HAP-1 (cell line): ENCODE measurements around the gene UBASH3B.
"Not testable (repeated sequence)": the region's sequence is repeated elsewhere in the genome, so short reads cannot be mapped to it uniquely, and the experiment has no call there.

ENCODE experiments used
- DNase-seq, 2 experiments: peaks; one replicate each; pipeline ENCODE4 v3.0.0-alpha.2; 2016 to 2020; ENCODE audit warnings: low spot score in 2 of 2
- H3K27me3 ChIP-seq: fragments of 250-450 bp; sonication (Bioruptor Pico); 2 replicates; pipeline ENCODE4 v1.5.1; 2020; ENCODE audit warnings: low read depth, mild to moderate bottlenecking, moderate library complexity
- H3K36me3 ChIP-seq: fragments of 250-450 bp; sonication (Bioruptor Pico); replicated peaks from 2 replicates; pipeline ENCODE4 v1.5.1; 2020; ENCODE audit warnings: mild to moderate bottlenecking
- H3K4me1 ChIP-seq: fragments of 250-450 bp; sonication (Bioruptor Pico); 2 replicates; pipeline ENCODE4 v1.5.1; 2020; ENCODE audit warnings: mild to moderate bottlenecking
- H3K4me3 ChIP-seq: fragments of 250-450 bp; sonication (Bioruptor Pico); 2 replicates; pipeline ENCODE4 v1.5.1; 2020; ENCODE audit warnings: mild to moderate bottlenecking, moderate library complexity
- H3K9me3 ChIP-seq: fragments of 250-450 bp; sonication (Bioruptor Pico); 2 replicates; pipeline ENCODE4 v1.5.1; 2020; ENCODE audit warnings: mild to moderate bottlenecking, moderate library complexity
- in situ Hi-C: fragments of 300-500 bp; cut with MboI; formaldehyde crosslinking; loops from 3 replicates; pipeline ENCODE4 v1.14.3; 2020; ENCODE audit warnings: low sequenced_read_pairs, inconsistent platforms, mixed read lengths

UBASH3B gene

GRCh38 chr11:122811721-122812120 lies 156.2 kb downstream of the UBASH3B start:
- H3K4me1 ChIP-seq, result peaks cover 8% of the 10 kb centered on the region; the same call in 1 of the 2 replicates
- H3K4me3 ChIP-seq, result no peak overlapping the region
- in situ Hi-C loops, result no loop called here
- no peaks in the 10 kb centered on the region for H3K9me3 ChIP-seq
- no peak for DNase-seq
- peaks cover 5% of the 10 kb centered on the region for H3K27me3 ChIP-seq
- no peaks in the 10 kb centered on the region for H3K36me3 ChIP-seq

DNA sequence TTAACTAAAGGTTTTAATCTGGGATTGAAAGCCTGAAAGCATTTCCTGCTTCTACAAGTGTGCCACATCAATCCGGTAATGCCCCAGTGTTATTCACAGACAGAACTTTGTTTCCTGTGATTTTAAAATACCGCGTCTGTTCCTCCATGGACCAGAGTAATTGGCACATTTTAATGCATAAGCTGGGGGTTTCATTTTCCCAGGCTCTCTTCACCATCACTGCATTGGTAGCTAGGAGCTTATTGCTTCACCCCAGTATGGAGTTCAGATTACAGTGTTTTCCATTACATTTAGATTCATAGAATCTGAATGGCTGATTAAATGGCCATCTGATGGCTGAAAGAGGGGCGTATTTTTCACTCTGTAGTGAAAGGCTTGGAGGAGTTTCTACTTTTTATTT lies 157.1 kb downstream of the UBASH3B start:
- no peak overlapping the region for H3K4me3 ChIP-seq
- peaks cover 8% of the 10 kb centered on the region; the same call in 1 of the 2 replicates for H3K4me1 ChIP-seq
- in situ Hi-C loops, result no loop called here
- peak; percentile 12 to 21 for DNase-seq
- H3K27me3 ChIP-seq, result peaks cover 5% of the 10 kb centered on the region
- no peaks in the 10 kb centered on the region for H3K9me3 ChIP-seq
- H3K36me3 ChIP-seq, result no peaks in the 10 kb centered on the region

DNA sequence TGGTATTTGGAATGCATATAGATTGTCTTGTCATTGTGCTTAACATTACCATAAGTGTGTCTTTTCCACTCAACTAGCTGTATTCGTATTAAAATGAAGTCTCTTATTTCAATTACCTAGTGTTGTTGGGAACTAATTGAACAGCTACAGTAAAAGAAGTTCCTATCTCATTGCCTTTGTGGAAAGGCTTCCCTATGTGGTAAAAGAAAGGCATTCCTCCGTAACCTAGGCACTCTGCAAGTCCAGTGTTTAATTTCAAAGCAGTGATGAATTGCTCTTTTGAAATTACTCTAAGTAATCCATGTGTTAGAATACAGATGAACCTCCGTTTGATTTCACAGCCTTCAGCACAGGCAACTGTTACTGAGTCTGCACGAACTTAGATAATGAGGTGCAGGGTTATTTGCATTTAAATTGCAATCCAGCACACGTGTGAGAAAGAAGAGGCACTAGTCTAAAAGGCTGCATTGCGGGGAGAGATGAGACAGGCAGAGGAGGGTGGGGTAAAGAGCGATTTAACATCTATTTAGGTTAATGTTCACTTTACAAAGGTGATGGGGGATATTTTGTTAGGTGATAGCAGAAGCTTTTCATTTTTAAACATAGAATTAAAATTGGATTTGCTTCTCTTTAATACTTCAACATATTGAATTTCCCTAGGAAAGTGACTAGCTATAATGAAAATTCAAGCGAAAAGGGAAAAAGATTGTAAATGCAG lies 157.8 kb downstream of the UBASH3B start:
- Histone ChIP-seq H3K4me1 (peaks cover 8% of the 10 kb centered on the region; the same call in 1 of the 2 replicates), H3K27me3 (peaks cover 5% of the 10 kb centered on the region), H3K9me3 (no peaks in the 10 kb centered on the region), H3K4me3 (no peak overlapping the region), H3K36me3 (no peaks in the 10 kb centered on the region)
- DNase-seq, result peak; percentile 9 to 22
- in situ Hi-C loops, result no loop called here

- Histone ChIP-seq H3K27me3 (peaks cover 5% of the 10 kb centered on the region), H3K4me3 (no peak overlapping the region), H3K36me3 (no peaks in the 10 kb centered on the region), H3K9me3 (no peaks in the 10 kb centered on the region), H3K4me1 (peaks cover 8% of the 10 kb centered on the region; the same call in 1 of the 2 replicates)
- no peak for DNase-seq
- in situ Hi-C loops, result no loop called here
Observed at GRCh38 chr11:122813894-122814270, 158.4 kb downstream of the UBASH3B start.

DNA sequence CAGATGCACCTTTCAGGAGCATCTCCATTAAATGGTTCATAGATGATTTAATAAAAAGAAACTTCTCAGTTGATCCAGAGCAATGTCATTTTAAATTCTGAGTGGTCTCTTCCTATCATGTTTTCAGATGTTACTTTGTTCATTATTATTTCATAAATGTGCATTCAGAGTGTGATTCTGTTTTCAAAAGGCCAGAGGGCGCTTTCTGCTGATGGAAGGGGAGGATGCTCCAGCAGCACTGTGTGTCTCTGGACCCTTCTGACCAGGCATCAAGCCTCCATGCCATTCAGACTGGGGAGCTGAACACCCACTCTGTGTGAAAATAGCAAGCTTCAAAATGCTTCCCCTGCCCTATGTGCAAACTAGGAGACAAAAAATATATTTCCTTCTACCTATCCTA lies 158.9 kb downstream of the UBASH3B start:
- H3K4me3 ChIP-seq, result no peak overlapping the region
- DNase-seq, result peak in 1 of 2 experiments; percentile 12
- no peaks in the 10 kb centered on the region for H3K36me3 ChIP-seq
- peaks cover 8% of the 10 kb centered on the region; the same call in 1 of the 2 replicates for H3K4me1 ChIP-seq
- no peaks in the 10 kb centered on the region for H3K9me3 ChIP-seq
- in situ Hi-C loops, result no loop called here
- H3K27me3 ChIP-seq, result peaks cover 5% of the 10 kb centered on the region

DNA sequence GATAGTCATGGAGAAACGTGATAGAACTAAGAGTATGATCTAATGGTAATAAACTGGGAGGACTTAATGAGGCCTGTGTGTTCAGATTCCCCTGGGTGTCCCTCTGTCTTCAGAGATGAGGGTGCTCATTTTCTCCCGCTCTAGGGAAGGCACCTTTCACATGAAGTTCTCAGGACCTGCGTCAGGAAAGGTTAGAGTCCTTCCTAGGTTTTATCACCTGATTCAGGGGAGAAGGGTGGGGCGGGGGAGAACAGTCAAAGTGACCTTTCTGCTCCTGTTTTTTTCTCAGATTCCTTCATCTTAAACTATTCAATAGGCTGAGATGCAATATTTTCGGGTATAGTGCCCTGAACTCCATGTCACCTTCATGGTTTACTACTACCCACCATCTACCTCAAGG lies 160.4 kb downstream of the UBASH3B start:
- Histone ChIP-seq H3K4me1 (peaks cover 8% of the 10 kb centered on the region; the same call in 1 of the 2 replicates), H3K9me3 (no peaks in the 10 kb centered on the region), H3K4me3 (no peak overlapping the region), H3K27me3 (peaks cover 5% of the 10 kb centered on the region), H3K36me3 (no peaks in the 10 kb centered on the region)
- in situ Hi-C loops, result no loop called here
- no peak for DNase-seq

DNA sequence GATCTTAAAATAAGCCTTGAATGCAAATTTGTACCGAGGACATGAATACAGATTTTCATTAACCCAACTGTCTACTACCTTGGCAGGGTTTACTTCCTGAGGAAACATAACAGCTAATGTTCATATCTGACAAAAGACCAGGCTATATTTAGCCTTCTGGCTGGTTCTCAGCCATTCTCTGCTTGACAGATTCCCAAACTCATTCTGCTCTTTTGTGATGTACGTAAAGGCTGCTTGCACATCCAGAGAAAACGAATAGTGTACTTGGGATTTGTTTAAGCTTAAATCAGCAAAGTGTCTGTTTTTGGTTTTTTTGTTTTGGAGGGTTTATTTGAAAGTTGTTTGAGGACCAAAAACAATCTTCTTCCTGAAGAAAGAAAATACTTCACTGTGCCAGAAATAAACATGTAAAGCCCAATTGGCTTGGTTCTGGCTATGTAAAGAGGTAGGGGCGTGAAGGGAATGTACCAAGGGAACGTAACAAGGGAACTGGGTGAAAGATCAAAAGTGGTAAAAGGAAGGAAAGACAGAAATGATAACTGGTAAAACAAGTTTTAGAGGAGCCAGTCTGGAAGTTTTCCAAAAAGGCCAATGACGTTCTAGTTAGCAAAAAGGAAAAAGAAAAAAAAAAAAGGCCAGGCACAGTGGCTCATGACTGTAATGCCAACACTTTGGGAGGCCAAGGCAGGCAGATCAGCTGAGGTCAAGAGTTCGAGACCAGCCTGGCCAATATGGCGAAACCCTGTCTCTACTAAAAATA lies 161.4 kb downstream of the UBASH3B start:
- no peak for DNase-seq
- Histone ChIP-seq H3K36me3 (no peaks in the 10 kb centered on the region), H3K9me3 (no peaks in the 10 kb centered on the region), H3K27me3 (peaks cover 5% of the 10 kb centered on the region), H3K4me1 (peaks cover 8% of the 10 kb centered on the region; the same call in 1 of the 2 replicates), H3K4me3 (no peak overlapping the region)
- in situ Hi-C loops, result no loop called here

DNA sequence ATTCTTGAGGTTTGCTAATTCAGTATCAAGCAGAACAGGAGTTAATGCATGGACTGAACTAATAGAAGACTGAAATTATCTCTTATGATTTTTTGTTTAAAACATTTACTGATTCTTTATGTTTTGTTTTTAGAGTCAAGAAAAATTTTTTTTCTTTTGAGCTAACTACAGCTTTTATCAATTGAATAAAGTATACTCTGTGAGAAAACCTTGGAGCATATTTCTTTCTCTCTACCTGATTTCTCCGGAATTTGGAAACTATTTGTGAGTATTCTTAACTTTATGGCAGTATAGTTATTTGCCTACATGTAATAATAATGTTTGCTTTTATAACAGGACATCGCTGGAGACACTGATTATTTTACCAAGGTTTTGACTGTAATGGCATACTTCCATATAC lies 164.6 kb downstream of the UBASH3B start:
- in situ Hi-C loops, result no loop called here
- Histone ChIP-seq H3K4me1 (no peaks in the 10 kb centered on the region), H3K4me3 (no peak overlapping the region), H3K36me3 (no peaks in the 10 kb centered on the region), H3K27me3 (no peaks in the 10 kb centered on the region), H3K9me3 (no peaks in the 10 kb centered on the region)
- DNase-seq, result no peak

DNA sequence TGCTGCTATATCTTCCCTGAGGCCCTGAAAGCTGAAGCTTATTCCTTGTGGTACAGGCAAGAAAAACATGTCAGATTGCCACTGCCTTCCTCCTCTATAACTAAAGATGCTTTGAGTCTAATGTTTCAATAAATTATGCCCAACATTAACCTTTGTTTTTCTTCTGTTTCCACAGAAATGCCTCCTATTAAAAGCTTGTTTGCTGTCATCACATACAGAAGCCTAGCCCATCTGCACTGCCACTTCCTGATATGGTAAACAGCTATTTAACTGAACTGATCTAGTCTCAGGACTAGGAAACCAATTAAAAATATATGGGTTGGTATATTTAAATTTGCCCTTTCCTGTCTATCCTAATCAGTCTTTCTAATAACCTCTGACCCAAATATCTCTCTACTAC lies 165.6 kb downstream of the UBASH3B start:
- H3K4me3 ChIP-seq, result no peak overlapping the region
- H3K27me3 ChIP-seq, result no peaks in the 10 kb centered on the region
- in situ Hi-C loops, result no loop called here
- no peaks in the 10 kb centered on the region for H3K4me1 ChIP-seq
- DNase-seq, result no peak
- H3K36me3 ChIP-seq, result no peaks in the 10 kb centered on the region
- no peaks in the 10 kb centered on the region for H3K9me3 ChIP-seq

DNA sequence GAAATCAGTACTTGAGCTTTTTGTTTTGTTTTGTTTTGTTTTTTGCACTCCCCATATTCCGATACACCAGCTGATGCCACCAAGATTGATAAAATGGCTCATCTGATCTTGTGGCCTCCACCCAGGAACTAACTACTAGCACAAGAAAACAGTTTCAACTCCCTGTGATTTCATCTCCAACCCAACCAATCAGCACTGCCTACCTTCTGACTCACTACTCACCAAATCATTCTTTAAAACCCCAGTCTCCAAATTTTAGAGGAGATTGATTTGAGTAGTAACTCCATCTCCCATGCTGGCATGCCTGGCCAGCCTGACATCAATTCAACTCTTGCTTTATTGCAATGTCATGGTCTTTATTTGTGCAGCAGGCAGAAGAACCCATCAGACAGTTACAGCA lies 166.7 kb downstream of the UBASH3B start:
- in situ Hi-C loops, result no loop called here
- no peaks in the 10 kb centered on the region for H3K27me3 ChIP-seq
- no peaks in the 10 kb centered on the region for H3K9me3 ChIP-seq
- no peak for DNase-seq
- no peak overlapping the region for H3K4me3 ChIP-seq
- H3K36me3 ChIP-seq, result no peaks in the 10 kb centered on the region
- no peaks in the 10 kb centered on the region for H3K4me1 ChIP-seq

GRCh38 chr11:122823564-122823963 lies 168.0 kb downstream of the UBASH3B start:
- no peaks in the 10 kb centered on the region for H3K9me3 ChIP-seq
- H3K4me1 ChIP-seq, result no peaks in the 10 kb centered on the region
- H3K36me3 ChIP-seq, result no peaks in the 10 kb centered on the region
- no peaks in the 10 kb centered on the region for H3K27me3 ChIP-seq
- in situ Hi-C loops, result no loop called here
- peak in 1 of 2 experiments; percentile 14 for DNase-seq
- H3K4me3 ChIP-seq, result no peak overlapping the region

DNA sequence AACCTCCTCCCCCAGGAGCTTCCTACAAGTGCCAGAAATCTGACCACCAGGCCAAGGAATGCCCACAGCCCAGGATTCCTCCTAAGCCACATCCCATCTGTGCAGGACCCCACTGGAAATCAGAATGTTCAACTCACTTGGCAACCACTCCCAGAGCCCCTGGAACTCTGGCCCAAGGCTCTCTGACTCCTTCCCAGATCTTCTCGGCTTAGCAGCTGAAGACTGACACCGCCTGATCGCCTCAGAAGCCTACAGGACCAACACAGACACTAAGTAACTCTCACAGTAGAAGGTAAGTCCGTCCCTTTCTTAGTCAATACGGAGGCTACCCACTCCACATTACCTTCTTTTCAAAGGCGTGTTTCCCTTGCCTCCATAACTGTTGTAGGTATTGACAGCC lies 173.8 kb downstream of the UBASH3B start:
- H3K36me3 ChIP-seq, H3K9me3 ChIP-seq, H3K27me3 ChIP-seq, H3K4me3 ChIP-seq, H3K4me1 ChIP-seq, DNase-seq, in situ Hi-C loops: not testable (repeated sequence)

DNA sequence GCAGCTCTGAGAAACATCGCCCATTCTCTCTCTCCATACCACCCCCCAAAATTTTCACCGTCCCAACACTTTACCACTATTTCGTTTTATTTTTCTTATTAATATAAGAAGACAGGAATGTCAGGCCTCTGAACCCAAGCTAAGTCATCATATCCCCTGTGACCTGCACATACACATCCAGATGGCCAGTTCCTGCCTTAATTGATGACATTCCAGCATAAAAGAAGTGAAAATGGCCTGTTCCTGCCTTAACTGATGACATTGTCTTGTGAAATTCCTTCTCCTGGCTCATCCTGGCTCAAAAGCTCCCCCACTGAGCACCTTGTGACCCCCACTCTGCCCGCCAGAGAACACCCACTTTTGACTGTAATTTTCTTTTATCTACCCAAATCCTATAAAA lies 176.8 kb downstream of the UBASH3B start:
- in situ Hi-C loops, H3K36me3 ChIP-seq, H3K4me3 ChIP-seq, H3K4me1 ChIP-seq, H3K9me3 ChIP-seq, H3K27me3 ChIP-seq, DNase-seq: not testable (repeated sequence)

GRCh38 chr11:122832721-122833470 lies 177.4 kb downstream of the UBASH3B start:
- DNase-seq, result no peak
- Histone ChIP-seq H3K36me3 (no peaks in the 10 kb centered on the region), H3K9me3 (no peaks in the 10 kb centered on the region), H3K4me3 (no peak overlapping the region), H3K4me1 (no peaks in the 10 kb centered on the region), H3K27me3 (no peaks in the 10 kb centered on the region)
- in situ Hi-C loops, result no loop called here
